SK-N-SH (cell line): Measurements from ENCODE around the gene MCF2L. TPM values are rescaled to one million over a fixed set of nuclear protein-coding genes. Genes with fewer than 3 reads are reported as not detected.

Experiments
- CTCF ChIA-PET: fragments of 300-600, 350-600 bp; formaldehyde crosslinking; extraction: SDS; loops from one replicate; lab custom pipeline; 2021; lab: Yijun Ruan, JAX
- POLR2A ChIA-PET: fragments of 350-600 bp; sonication (Branson Sonifier 250); formaldehyde crosslinking; extraction: SDS; loops from one replicate; lab custom pipeline; 2020; ENCODE audit warnings: antibody characterized with exemption, inconsistent platforms; lab: Yijun Ruan, JAX
- DNase-seq: peaks from one replicate; pipeline ENCODE4 v3.0.0; 2012
- H2AFZ ChIP-seq: fragments of 200-600 bp; sonication (generic); 2 replicates; pipeline ENCODE4 v1.8.1; 2016; ENCODE audit warnings: antibody characterized with exemption, mild to moderate bottlenecking, low read depth
- H3F3A ChIP-seq: fragments of 200-600 bp; sonication (generic); replicated peaks from 2 replicates; pipeline ENCODE3; 2016; ENCODE audit warnings: antibody characterized with exemption, mild to moderate bottlenecking; ENCODE audit not compliant: insufficient read depth
- H3K27ac ChIP-seq, 2 experiments: fragments of 200-500 bp in 1 of 2; fragments of 200-600 bp in 1 of 2; sonication (Bioruptor generic) in 1 of 2; sonication (generic), shearing (Covaris generic) in 1 of 2; 2 replicates each; pipeline versions ENCODE4 v1.5.1 to v1.6.1; 2014 to 2016; ENCODE audit warnings: low read depth in 2 of 2, inconsistent platforms in 1 of 2, low read length in 1 of 2, mild to moderate bottlenecking in 1 of 2, mixed read lengths in 1 of 2
- H3K27me3 ChIP-seq: fragments of 200-600 bp; sonication (generic), shearing (Covaris generic); 2 replicates; pipeline ENCODE4 v1.6.1; 2016; ENCODE audit warnings: mixed run types; ENCODE audit not compliant: insufficient read depth
- H3K36me3 ChIP-seq, 2 experiments: fragments of 200-500 bp in 1 of 2; fragments of 200-600 bp in 1 of 2; sonication (Bioruptor generic) in 1 of 2; sonication (generic) in 1 of 2; replicated peaks in 1 of 2; 2 replicates each; pipeline versions ENCODE3 to v1.5.1; 2014 to 2016; ENCODE audit warnings: low read length in 1 of 2, mild to moderate bottlenecking in 1 of 2; ENCODE audit not compliant: insufficient read depth in 2 of 2, control insufficient read depth in 1 of 2
- H3K4me1 ChIP-seq, 2 experiments: fragments of 200-500 bp in 1 of 2; fragments of 200-600 bp in 1 of 2; sonication (Bioruptor generic) in 1 of 2; sonication (generic), shearing (Covaris generic) in 1 of 2; 2 replicates each; pipeline versions ENCODE4 v1.5.1 to v1.6.1; 2014 to 2016; ENCODE audit warnings: low read depth in 1 of 2, low read length in 1 of 2, mixed run types in 1 of 2; ENCODE audit not compliant: insufficient read depth in 2 of 2, control insufficient read depth in 1 of 2
- H3K4me2 ChIP-seq: fragments of 200-600 bp; sonication (generic), shearing (Covaris generic); 2 replicates; pipeline ENCODE4 v1.6.1; 2017; ENCODE audit warnings: mixed run types
- H3K4me3 ChIP-seq, 2 experiments: fragments of 200-500 bp in 1 of 2; fragments of 200-600 bp in 1 of 2; sonication (Bioruptor generic) in 1 of 2; sonication (generic), shearing (Covaris generic) in 1 of 2; 2 replicates each; pipeline versions ENCODE4 v1.5.1 to v1.8.1; 2014 to 2016; ENCODE audit warnings: low read depth in 2 of 2, inconsistent platforms in 1 of 2, low read length in 1 of 2, mild to moderate bottlenecking in 1 of 2, mixed read lengths in 1 of 2, moderate library complexity in 1 of 2
- H3K79me2 ChIP-seq: fragments of 200-600 bp; sonication (generic); 2 replicates; pipeline ENCODE4 v1.8.1; 2017; ENCODE audit warnings: mild to moderate bottlenecking; ENCODE audit not compliant: insufficient read depth
- H3K9ac ChIP-seq: fragments of 200-600 bp; sonication (generic); 2 replicates; pipeline ENCODE4 v1.6.1; 2017; ENCODE audit warnings: mixed run types
- H3K9me2 ChIP-seq: fragments of 200-600 bp; sonication (generic); 2 replicates; pipeline ENCODE4 v1.6.1; 2017; ENCODE audit warnings: mixed run types
- H3K9me3 ChIP-seq: fragments of 200-600 bp; sonication (generic); 2 replicates; pipeline ENCODE4 v1.6.1; 2017; ENCODE audit warnings: mixed run types, mild to moderate bottlenecking, moderate library complexity
- H4K20me1 ChIP-seq: fragments of 200-600 bp; sonication (generic); 2 replicates; pipeline ENCODE4 v1.6.1; 2017; ENCODE audit warnings: mild to moderate bottlenecking, mixed run types; ENCODE audit not compliant: insufficient read depth
- ELF1 ChIP-seq: IDR thresholded peaks from 2 replicates; pipeline ENCODE4 v1.4.0; 2012
- FOSL2 ChIP-seq: IDR thresholded peaks from 2 replicates; pipeline ENCODE4 v1.4.0; 2012; ENCODE audit warnings: low read depth, mild to moderate bottlenecking, moderate library complexity, borderline replicate concordance
- FOXJ3 ChIP-seq: sonication (generic); formaldehyde crosslinking; IDR thresholded peaks from 2 replicates; pipeline ENCODE4 v1.5.1; 2020; ENCODE audit warnings: mild to moderate bottlenecking, missing genetic modification reagents
- GABPA ChIP-seq: IDR thresholded peaks from 2 replicates; pipeline ENCODE4 v1.4.0; 2012; ENCODE audit warnings: low read depth, mild to moderate bottlenecking
- GATA2 ChIP-seq: sonication (generic); formaldehyde crosslinking; IDR thresholded peaks from 2 replicates; pipeline ENCODE4 v1.5.0; 2020; ENCODE audit warnings: mild to moderate bottlenecking, missing genetic modification reagents
- MAX ChIP-seq: IDR thresholded peaks from 2 replicates; pipeline ENCODE4 v1.4.0; 2012; ENCODE audit warnings: low read depth
- MEF2A ChIP-seq: IDR thresholded peaks from 2 replicates; pipeline ENCODE4 v1.4.0; 2012; ENCODE audit warnings: low read depth, borderline replicate concordance
- MXI1 ChIP-seq: IDR thresholded peaks from 2 replicates; pipeline ENCODE4 v1.6.1; 2012; ENCODE audit warnings: mild to moderate bottlenecking, low read depth, low read length, improper control_type of control experiment
- NRF1 ChIP-seq: IDR thresholded peaks from 2 replicates; pipeline ENCODE4 v1.6.1; 2012; ENCODE audit warnings: low read depth, mild to moderate bottlenecking, low read length
- POLR2AphosphoS5 ChIP-seq: IDR thresholded peaks from 2 replicates; pipeline ENCODE4 v1.6.1; 2012; ENCODE audit warnings: low read depth, low read length
- SIN3A ChIP-seq: IDR thresholded peaks from 2 replicates; pipeline ENCODE4 v1.6.1; 2012; ENCODE audit warnings: low read depth, mild to moderate bottlenecking, low read length, moderate library complexity, borderline replicate concordance
- SMC3 ChIP-seq: IDR thresholded peaks from 2 replicates; pipeline ENCODE4 v1.6.1; 2012; ENCODE audit warnings: low read depth, low read length, improper control_type of control experiment
- TAF1 ChIP-seq: IDR thresholded peaks from 2 replicates; pipeline ENCODE4 v1.6.1; 2012; ENCODE audit warnings: low read depth, mild to moderate bottlenecking, low read length, moderate library complexity, borderline replicate concordance
- TEAD4 ChIP-seq: IDR thresholded peaks from 2 replicates; pipeline ENCODE4 v1.4.0; 2012; ENCODE audit warnings: mild to moderate bottlenecking, borderline replicate concordance; ENCODE audit not compliant: insufficient read depth
- YY1 ChIP-seq: IDR thresholded peaks from 2 replicates; pipeline ENCODE4 v1.4.0; 2012; ENCODE audit warnings: low read depth, mild to moderate bottlenecking
- WGBS: methylation state at CpG from one replicate; pipeline ENCODE4 v1.1.6; 2017; ENCODE audit warnings: low lambda C conversion rate; 5-methylcytosine and 5-hydroxymethylcytosine counted together
- polyA plus RNA-seq, 3 experiments: library from polyadenylated mRNA; depleted of rRNA; stranded (reverse); fragments of >200 nt; gene quantifications; 2 replicates each; pipeline ENCODE4 v1.2.3, GENCODE V29; 2012
- TF ChIP-seq, protein P1 (sequence below): fragments of 150-350 bp; IDR thresholded peaks from 2 replicates; pipeline ENCODE4 v1.6.1; 2016; ENCODE audit warnings: mild to moderate bottlenecking, low read depth, low read length
- TF ChIP-seq, protein P2 (sequence below): IDR thresholded peaks from 2 replicates; pipeline ENCODE4 v1.4.0; 2012; ENCODE audit warnings: low read depth, borderline replicate concordance
- TF ChIP-seq, protein P3 (sequence below): IDR thresholded peaks from 2 replicates; pipeline ENCODE4 v1.6.1; 2012; ENCODE audit warnings: mild to moderate bottlenecking, low read depth, low read length, moderate library complexity

Gene MCF2L
- polyA plus RNA-seq, 1 of the 3 experiments (the other 2 are of a cell fraction): 0.56 TPM

DNA sequence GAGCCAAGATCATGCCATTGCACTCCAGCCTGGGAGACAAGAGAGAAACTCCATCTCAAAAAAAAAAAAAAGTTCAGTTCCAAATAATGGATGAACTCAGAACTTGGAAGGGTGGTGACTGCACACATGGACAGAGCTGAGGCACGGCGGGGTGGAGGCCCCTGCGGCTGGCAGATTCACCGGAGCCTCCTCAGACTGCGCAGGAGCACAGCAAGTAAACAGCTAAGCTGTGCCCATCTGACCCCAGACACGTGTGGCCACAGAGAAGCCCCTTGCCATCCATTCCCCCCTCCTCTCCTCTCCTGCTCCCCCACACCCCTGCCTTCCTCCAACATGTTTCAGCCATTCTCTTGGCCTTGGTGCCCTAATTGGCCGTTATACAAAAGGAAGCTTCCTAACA lies 173.9 kb downstream of the MCF2L start:
- no peaks in the 10 kb centered on the region for H3K9me3 ChIP-seq
- no peaks in the 10 kb centered on the region for H3K79me2 ChIP-seq
- no peak overlapping the region for H3K4me3 ChIP-seq
- H4K20me1 ChIP-seq: no peaks in the 10 kb centered on the region
- H2AFZ ChIP-seq: no peak overlapping the region
- ChIA-PET POLR2A (interaction anchor here (0.6 kb wide), 1 partner anchor 61 kb away, joined by 6 read pairs; no protein-coding TSS in a partner anchor), CTCF (no interaction called here)
- 78% methylated on average over 7 of the region's 7 CpGs for WGBS
- H3K4me1 ChIP-seq: no peaks in the 10 kb centered on the region
- H3K9me2 ChIP-seq: no peaks in the 10 kb centered on the region
- no peak overlapping the region for H3K9ac ChIP-seq
- H3K4me2 ChIP-seq: no peak overlapping the region
- no peak for DNase-seq
- TF ChIP-seq, protein P1, sequence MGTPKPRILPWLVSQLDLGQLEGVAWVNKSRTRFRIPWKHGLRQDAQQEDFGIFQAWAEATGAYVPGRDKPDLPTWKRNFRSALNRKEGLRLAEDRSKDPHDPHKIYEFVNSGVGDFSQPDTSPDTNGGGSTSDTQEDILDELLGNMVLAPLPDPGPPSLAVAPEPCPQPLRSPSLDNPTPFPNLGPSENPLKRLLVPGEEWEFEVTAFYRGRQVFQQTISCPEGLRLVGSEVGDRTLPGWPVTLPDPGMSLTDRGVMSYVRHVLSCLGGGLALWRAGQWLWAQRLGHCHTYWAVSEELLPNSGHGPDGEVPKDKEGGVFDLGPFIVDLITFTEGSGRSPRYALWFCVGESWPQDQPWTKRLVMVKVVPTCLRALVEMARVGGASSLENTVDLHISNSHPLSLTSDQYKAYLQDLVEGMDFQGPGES: no peak
- TF ChIP-seq MEF2A (no peak), SMC3 (no peak), GATA2 (no peak), ELF1 (no peak), FOSL2 (no peak), SIN3A (no peak), TAF1 (no peak), FOXJ3 (CRISPR knock-in tag) (no peak), TEAD4 (no peak)
- no peak overlapping the region for H3K27ac ChIP-seq
- H3F3A ChIP-seq: peaks cover 5% of the 10 kb centered on the region
- H3K27me3 ChIP-seq: no peaks in the 10 kb centered on the region
- no peaks in the 10 kb centered on the region for H3K36me3 ChIP-seq

DNA sequence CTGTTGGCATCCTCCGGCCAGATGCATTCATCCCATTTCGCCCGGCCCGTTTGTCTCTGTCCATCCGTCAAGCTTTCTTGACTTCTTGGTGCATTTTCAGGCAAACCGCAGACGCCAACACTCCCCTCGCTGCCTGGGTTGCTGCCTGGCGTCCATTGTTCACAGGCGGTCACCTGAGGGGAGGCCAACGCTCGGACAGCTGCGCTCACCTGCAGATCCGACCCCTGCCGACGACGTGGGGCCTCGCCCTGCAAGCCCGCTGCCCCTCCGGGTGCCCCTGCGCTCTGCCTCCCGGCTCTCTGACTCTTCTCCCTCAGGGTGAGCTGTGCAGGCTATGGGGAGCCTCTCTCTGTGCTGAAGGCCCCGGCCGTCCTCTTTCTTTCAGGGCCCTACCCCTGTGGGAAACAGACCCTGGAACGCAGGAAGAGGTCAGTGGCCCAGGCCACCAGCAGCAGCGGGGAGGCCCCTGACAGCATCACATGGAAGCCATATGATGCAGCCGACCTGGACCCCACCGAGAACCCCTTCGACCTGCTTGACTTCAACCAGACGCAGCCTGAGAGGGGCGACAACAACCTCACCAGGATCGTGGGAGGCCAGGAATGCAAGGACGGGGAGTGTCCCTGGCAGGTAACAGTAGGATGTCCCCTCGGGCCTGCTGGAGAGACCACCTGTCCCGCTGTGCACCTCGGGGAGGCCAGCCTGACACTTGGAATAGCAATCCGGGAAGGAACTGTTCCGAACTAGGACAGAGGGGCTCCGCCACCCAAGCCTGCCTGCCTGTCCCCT lies 174.6 kb downstream of the MCF2L start:
- no peak overlapping the region for H3K4me2 ChIP-seq
- no peak overlapping the region for H2AFZ ChIP-seq
- ChIA-PET POLR2A (interaction anchor here (0.6 kb wide), 1 partner anchor 62 kb away, joined by 6 read pairs; no protein-coding TSS in a partner anchor), CTCF (no interaction called here)
- TF ChIP-seq GABPA (no peak), POLR2AphosphoS5 (no peak), SMC3 (no peak), GATA2 (no peak), FOXJ3 (CRISPR knock-in tag) (no peak), MXI1 (no peak), MAX (no peak), YY1 (no peak), NRF1 (no peak), FOSL2 (no peak), SIN3A (no peak)
- TF ChIP-seq, protein P2, sequence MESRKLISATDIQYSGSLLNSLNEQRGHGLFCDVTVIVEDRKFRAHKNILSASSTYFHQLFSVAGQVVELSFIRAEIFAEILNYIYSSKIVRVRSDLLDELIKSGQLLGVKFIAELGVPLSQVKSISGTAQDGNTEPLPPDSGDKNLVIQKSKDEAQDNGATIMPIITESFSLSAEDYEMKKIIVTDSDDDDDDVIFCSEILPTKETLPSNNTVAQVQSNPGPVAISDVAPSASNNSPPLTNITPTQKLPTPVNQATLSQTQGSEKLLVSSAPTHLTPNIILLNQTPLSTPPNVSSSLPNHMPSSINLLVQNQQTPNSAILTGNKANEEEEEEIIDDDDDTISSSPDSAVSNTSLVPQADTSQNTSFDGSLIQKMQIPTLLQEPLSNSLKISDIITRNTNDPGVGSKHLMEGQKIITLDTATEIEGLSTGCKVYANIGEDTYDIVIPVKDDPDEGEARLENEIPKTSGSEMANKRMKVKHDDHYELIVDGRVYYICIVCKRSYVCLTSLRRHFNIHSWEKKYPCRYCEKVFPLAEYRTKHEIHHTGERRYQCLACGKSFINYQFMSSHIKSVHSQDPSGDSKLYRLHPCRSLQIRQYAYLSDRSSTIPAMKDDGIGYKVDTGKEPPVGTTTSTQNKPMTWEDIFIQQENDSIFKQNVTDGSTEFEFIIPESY: no peak
- TF ChIP-seq, protein P3, sequence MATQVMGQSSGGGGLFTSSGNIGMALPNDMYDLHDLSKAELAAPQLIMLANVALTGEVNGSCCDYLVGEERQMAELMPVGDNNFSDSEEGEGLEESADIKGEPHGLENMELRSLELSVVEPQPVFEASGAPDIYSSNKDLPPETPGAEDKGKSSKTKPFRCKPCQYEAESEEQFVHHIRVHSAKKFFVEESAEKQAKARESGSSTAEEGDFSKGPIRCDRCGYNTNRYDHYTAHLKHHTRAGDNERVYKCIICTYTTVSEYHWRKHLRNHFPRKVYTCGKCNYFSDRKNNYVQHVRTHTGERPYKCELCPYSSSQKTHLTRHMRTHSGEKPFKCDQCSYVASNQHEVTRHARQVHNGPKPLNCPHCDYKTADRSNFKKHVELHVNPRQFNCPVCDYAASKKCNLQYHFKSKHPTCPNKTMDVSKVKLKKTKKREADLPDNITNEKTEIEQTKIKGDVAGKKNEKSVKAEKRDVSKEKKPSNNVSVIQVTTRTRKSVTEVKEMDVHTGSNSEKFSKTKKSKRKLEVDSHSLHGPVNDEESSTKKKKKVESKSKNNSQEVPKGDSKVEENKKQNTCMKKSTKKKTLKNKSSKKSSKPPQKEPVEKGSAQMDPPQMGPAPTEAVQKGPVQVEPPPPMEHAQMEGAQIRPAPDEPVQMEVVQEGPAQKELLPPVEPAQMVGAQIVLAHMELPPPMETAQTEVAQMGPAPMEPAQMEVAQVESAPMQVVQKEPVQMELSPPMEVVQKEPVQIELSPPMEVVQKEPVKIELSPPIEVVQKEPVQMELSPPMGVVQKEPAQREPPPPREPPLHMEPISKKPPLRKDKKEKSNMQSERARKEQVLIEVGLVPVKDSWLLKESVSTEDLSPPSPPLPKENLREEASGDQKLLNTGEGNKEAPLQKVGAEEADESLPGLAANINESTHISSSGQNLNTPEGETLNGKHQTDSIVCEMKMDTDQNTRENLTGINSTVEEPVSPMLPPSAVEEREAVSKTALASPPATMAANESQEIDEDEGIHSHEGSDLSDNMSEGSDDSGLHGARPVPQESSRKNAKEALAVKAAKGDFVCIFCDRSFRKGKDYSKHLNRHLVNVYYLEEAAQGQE: no peak
- H3K27ac ChIP-seq: no peak overlapping the region
- H3K36me3 ChIP-seq: no peaks in the 10 kb centered on the region
- H3K79me2 ChIP-seq: no peaks in the 10 kb centered on the region
- H3K9me3 ChIP-seq: no peaks in the 10 kb centered on the region
- H3K9me2 ChIP-seq: no peaks in the 10 kb centered on the region
- H3K27me3 ChIP-seq: no peaks in the 10 kb centered on the region
- WGBS: 75% methylated on average over 18 of the region's 39 CpGs
- no peak for DNase-seq
- H3K4me3 ChIP-seq: no peak overlapping the region
- no peaks in the 10 kb centered on the region for H3K4me1 ChIP-seq
- no peak overlapping the region for H3K9ac ChIP-seq
- H4K20me1 ChIP-seq: no peaks in the 10 kb centered on the region
- no peaks in the 10 kb centered on the region for H3F3A ChIP-seq
